Choroid plexus epithelial cell (primary cell): ENCODE data around the gene AUTS2.

ENCODE experiments used
- DNase-seq: peaks from one replicate; pipeline ENCODE4 v3.0.0-alpha.2; 2010; ENCODE audit warnings: low read depth
- H3K4me3 ChIP-seq: 2 replicates; pipeline ENCODE4 v1.5.1; 2011; ENCODE audit warnings: low read depth, mild to moderate bottlenecking, control low read depth, low read length, moderate library complexity
- TF ChIP-seq, protein P1 (sequence below): conservative IDR thresholded peaks from 2 replicates; pipeline ENCODE4 v1.5.1; 2011; ENCODE audit warnings: low read depth, mild to moderate bottlenecking, control low read depth, inconsistent platforms, low read length, moderate library complexity

The AUTS2 gene

DNA sequence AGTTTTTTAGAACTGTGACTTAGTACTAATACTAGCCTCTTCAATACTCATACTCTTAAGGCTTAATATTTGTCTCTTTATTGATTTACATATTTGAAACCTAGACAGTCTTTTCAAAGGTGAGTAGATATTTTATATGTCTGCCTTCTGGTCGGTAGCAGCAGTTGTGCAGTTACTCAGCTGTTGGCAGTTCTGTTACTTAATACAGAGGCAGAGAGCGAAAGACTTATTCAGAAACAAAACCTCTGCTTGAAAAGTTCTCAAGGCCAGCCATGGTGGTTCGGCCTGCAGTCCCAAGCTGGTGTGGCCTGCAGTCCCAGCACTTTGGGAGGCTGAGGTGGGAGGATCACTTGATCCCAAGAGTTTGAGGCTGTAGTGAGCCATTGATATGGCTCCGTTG is 84.2 kb downstream of the AUTS2 start:
- DNase-seq: peak; percentile 17
- no peak overlapping the region for H3K4me3 ChIP-seq
- TF ChIP-seq, protein P1, sequence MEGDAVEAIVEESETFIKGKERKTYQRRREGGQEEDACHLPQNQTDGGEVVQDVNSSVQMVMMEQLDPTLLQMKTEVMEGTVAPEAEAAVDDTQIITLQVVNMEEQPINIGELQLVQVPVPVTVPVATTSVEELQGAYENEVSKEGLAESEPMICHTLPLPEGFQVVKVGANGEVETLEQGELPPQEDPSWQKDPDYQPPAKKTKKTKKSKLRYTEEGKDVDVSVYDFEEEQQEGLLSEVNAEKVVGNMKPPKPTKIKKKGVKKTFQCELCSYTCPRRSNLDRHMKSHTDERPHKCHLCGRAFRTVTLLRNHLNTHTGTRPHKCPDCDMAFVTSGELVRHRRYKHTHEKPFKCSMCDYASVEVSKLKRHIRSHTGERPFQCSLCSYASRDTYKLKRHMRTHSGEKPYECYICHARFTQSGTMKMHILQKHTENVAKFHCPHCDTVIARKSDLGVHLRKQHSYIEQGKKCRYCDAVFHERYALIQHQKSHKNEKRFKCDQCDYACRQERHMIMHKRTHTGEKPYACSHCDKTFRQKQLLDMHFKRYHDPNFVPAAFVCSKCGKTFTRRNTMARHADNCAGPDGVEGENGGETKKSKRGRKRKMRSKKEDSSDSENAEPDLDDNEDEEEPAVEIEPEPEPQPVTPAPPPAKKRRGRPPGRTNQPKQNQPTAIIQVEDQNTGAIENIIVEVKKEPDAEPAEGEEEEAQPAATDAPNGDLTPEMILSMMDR: no peak

DNA sequence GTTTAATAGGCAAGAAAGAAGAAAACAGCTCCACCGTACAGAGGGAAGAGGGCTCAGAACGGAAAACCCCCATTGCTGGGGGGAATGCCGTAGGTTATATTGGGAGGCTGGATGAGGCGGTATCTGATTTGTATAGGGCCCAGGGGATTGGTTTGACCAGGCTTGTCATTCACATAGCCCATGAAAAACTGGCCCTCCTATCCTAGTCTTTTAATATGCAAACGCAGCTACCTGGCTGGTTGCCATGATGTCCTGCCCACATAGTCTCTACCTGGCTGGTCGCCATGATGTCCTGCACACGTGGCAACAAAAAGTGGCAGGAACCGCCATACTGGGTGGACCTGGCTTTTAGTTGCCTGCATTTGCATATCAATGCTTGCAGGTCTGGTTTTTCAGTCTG is 84.7 kb downstream of the AUTS2 start:
- no peak for DNase-seq
- TF ChIP-seq, protein P1: no peak
- H3K4me3 ChIP-seq: no peak overlapping the region

DNA sequence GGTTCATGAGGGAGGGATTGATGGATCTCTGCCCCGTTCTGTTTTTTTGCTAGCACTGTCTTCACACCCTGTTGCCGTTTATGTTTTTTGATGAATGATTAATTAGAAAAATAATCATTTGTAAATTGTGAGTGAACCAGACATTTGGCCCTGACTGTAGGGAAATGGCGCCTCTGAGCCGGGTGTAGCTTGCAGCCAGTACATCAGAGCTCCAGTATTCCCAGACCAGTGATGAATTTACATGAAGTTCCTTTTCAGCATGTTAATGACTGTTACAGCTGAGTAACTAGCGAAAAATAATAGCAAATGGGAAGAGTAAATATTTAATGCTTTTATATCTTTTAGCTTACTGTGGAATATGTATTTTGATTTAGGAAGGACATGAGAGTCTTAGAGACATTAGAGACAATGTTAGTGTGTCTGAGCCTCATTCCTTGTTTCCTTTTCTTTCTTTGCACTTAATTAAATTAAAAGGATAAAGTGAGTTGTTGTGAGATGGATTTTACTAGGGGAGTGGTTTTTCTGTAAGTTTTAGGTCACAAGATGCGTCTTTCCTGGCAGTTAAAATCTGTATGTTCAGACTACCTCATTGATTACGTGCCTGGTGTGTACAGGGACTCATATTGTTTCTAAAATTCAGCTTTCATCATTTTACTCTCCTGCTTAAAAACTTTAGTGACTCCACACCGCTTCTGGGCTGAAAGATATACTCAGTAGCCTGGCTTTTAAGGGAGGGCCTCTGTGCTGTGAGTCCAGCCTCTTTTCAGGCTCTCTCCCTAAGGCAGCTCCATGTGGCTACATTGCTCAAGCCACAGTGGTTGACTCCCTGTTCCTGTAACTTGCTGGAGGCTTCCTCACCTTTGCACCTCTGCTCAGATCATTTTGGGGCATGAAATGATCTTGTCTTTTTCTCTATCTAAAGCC is 86.4 kb downstream of the AUTS2 start:
- TF ChIP-seq, protein P1: no peak
- H3K4me3 ChIP-seq: no peak overlapping the region
- DNase-seq: no peak

DNA sequence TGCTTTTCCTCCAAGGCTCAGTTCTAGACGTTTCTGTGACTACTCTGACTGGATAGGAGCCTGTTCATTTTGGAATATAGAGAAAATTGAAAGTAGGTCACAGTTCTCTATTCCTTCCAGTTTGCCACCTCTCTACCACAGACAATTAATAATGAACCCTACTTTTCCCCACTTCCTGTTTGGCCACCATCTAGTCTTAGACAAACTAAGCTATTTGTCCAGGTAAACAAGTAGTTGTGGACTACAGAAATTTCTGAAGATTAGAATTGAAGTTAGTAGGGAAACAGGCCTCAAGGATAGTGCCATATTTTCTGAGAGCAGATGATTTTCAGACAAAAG is 87.0 kb downstream of the AUTS2 start:
- H3K4me3 ChIP-seq: no peak overlapping the region
- no peak for DNase-seq
- TF ChIP-seq, protein P1: no peak

DNA sequence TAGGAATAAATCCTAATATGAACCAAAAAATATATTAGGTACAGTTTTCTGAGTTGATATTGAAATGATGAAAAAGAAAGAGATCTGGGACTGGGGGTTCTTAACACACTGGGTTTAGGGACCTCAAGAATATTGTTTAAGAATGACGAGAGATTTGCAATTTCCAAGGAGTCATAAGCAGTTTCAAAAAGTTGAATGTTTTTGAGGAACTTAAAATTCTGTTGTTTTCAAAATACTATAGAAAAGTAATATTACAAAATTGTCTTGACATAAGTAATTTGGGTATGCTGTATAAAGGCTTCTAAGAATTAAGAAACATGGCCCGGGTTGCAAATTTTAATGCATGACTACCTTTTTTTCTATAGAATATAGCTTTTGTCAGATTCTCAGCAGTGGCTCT is 88.1 kb downstream of the AUTS2 start:
- no peak overlapping the region for H3K4me3 ChIP-seq
- TF ChIP-seq, protein P1: no peak
- DNase-seq: no peak

DNA sequence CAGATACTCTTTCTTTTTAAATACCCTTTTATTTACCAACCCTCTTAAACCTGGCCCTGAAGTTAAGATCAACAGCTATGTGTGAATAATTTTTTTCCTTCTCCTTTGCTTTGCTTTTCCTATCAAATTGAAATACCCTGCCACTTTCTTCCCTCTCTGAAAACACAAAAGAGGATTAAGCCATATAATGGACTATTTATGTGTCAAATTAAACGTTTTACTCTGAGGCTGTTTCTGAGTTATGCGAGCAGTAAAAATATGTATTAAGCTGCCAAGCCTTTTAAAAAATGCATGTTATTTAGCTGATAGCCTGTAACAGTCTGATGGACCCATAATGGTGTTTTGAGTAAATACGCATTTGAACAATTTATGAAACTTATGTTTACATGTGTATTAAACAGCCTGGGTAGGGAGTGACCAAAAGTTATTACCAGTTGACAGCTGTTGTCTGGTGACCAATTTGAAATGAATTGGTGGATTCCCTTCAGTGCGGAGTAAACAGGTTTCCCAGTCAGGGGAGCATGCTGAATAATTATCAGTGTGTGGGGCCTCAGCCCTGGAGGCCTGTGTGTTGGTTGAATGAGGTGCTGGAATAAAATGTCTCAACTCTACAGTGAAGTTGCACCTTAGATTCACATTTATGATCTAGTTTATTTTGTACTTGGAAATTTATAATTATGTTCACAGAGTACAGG is 89.6 kb downstream of the AUTS2 start:
- no peak for DNase-seq
- TF ChIP-seq, protein P1: no peak
- H3K4me3 ChIP-seq: no peak overlapping the region
